ENCODE data around the gene FRMD3.

DNA sequence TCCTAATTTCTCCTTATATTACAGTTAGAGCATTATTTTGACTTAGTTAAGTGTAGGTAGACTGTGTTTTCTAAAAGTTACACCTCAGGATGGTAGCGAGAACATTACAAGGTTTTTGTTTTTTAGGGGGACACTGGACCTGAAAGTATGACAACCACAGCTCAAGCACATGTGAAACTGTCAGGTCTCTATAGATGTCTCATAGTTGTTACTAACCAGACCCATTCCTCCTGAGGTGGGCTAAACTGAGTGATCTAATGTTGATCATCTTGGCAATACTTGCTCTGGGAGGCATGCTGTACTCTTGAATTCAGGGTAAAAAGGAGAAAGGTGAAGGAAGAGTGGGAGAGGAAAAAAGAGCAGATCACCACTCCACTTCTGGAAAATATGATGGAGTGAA, 278.6 kb downstream of the FRMD3 start:
- TF ChIP-seq, protein P1, sequence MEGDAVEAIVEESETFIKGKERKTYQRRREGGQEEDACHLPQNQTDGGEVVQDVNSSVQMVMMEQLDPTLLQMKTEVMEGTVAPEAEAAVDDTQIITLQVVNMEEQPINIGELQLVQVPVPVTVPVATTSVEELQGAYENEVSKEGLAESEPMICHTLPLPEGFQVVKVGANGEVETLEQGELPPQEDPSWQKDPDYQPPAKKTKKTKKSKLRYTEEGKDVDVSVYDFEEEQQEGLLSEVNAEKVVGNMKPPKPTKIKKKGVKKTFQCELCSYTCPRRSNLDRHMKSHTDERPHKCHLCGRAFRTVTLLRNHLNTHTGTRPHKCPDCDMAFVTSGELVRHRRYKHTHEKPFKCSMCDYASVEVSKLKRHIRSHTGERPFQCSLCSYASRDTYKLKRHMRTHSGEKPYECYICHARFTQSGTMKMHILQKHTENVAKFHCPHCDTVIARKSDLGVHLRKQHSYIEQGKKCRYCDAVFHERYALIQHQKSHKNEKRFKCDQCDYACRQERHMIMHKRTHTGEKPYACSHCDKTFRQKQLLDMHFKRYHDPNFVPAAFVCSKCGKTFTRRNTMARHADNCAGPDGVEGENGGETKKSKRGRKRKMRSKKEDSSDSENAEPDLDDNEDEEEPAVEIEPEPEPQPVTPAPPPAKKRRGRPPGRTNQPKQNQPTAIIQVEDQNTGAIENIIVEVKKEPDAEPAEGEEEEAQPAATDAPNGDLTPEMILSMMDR (conservative IDR thresholded peaks at IDR 0.05) = no peak
- TF ChIP-seq EZH2 (IDR thresholded peaks at IDR 0.05; ENCODE audit: low read depth) = no peak
